Thyroid gland (tissue), 4 donors: Measurements from ENCODE around the gene TTC1.

ENCODE experiments used
- CTCF ChIP-seq, 6 experiments: fragments of 200-600 bp in 3 of 6; fragments of 450-650 bp in 3 of 6; sonication (generic) in 3 of 6; IDR thresholded peaks; one replicate each; pipeline ENCODE4 v1.5.1; 2016 to 2019; ENCODE audit warnings: antibody characterized with exemption in 6 of 6, mild to moderate bottlenecking in 2 of 6, inconsistent platforms in 1 of 6, moderate library complexity in 1 of 6
- POLR2A ChIP-seq, 2 donors: fragments of 450-650 bp; IDR thresholded peaks; one replicate each; pipeline ENCODE4 v1.6.1; 2017; ENCODE audit warnings: antibody characterized with exemption in 2 of 2, mild to moderate bottlenecking in 2 of 2, moderate library complexity in 1 of 2

DNA sequence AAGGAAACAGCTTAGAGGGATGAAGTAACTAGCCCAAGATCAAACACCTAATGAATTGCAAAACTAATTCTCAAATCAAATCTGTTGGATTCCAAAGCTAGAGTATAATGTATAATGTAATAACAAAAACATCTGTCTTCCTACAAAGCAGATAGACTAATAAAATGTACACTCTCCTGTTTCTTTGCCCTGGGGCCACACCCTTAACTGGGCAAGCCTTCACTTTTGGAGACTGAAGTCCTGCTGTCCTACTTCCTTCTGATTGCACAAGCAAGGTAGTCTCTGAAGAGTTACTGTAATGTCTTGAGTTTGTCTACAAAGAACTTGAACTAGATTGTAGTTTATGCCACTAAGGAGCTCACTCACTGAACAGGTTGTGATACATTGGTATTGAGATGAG, 2.5 kb downstream of the TTC1 start:
- no peak for TF ChIP-seq CTCF (IDR thresholded peaks at IDR 0.05)
- no peak for TF ChIP-seq POLR2A (IDR thresholded peaks at IDR 0.05)
